GM18499 (cell line): ENCODE results near the gene CA6.
"Not testable (repeated sequence)": the region's sequence is repeated elsewhere in the genome, so short reads cannot be mapped to it uniquely, and the experiment has no call there.

Source experiments
- ATAC-seq: cut with Tn5 transposase; IDR thresholded peaks from one replicate; pipeline ENCODE4 v1.9.1; 2021; ENCODE audit warnings: moderate number of reproducible peaks; ENCODE audit not compliant: insufficient read depth, unreplicated experiment

The CA6 gene

DNA sequence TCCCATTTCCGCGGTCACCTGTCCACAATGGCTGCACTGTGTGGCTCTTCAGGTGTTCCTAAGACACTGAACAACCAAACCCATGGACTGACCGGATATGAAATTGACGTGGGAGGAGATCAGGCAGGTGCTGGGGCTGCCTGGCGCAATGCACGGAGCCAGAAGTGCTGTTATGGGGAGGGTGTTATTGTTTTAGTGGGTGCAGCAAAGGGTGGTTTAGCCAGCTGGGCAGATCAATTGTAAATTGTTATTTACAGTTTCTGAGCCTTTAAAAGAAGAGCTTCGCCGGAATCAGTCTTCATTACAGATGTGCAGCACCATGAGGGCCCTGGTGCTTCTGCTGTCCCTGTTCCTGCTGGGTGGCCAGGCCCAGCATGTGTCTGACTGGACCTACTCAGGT, at the start of gene CA6:
Gene CA6 (plus strand): TSS at position 301 of the 400 bp plus-strand sequence. CDS start 19 bp downstream, at position 320.
- ATAC-seq: no peak

DNA sequence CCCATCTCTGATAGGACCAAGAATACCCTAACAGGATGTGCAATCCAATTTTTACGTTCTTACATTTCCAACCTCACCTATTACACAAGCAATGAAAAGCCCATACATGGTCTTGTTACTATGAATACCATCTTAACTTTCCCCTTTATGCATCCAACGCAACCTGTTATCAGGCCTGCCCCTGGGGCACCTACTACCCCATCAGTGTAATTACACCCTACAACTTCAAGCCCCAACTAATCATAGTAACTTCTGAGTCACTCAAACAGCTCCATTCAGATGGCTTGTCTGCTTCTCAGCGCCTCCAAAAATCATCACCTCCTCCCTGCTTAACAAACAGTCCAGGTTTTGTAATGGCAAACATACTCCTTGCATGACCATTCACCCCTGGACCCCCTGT, 48.9 kb upstream of the CA6 start:
- not testable (repeated sequence) for ATAC-seq

GRCh38 chr1:8897505-8897904, 48.2 kb upstream of the CA6 start:
- ATAC-seq: not testable (repeated sequence)

GRCh38 chr1:8898418-8898817, 47.2 kb upstream of the CA6 start:
- ATAC-seq: not testable (repeated sequence)

DNA sequence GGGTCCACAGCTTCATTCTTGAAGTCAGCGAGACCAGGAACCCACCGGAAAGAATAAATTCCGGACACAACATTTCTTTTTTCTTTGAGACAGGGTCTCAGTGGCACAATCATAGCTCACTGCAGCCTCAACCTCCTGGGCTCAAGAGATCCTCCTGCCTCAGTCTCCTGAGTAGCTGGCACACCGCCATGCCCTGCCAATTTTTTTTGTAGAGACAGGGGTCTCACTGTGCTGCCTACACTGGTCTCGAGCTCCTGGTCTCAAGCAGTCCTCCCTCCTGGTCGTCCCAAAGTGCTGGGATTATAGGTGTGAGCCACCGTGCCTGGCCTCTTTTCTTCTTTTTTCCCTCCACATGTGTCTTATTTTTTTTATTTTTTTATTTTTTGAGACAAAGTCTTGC, 46.6 kb upstream of the CA6 start:
- ATAC-seq: no peak

DNA sequence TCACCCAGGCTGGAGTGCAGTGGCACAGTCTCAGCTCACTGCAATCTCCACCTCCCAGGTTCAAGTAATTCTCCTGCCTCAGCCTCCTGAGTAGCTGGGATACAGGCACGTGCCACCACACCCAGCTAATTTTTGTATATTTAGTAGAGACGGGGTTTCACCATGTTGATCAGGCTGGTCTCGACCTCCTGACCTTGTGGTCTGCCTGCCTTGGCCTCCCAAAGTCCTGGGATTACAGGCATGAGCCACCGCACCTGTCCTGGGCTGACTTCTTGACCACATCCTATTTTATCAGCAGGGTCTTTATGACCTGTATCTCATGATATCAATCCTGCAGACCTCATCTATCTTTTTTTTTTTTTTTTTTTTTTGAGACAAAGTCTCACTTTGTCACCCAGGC, 45.0 kb upstream of the CA6 start:
- ATAC-seq: not testable (repeated sequence)

DNA sequence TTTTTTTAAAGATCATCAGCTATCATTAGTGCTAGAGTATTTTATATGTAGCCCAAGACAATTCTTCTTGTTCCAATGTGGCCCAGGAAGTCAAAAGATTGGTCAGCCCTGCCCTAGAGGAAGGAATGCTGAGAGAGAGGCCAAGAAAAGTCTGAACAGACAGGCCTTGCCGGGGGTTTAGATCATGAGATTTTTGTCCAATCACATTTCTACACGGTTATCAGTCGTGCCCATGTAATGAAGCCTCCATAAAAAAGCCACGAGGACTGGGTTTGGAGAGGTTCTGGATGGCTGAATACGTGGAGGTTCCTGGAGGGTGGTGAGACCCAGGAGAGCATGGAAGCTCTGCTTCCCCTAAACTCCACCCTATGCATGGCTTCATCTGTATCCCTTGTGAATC, 42.9 kb upstream of the CA6 start:
- ATAC-seq: no peak

DNA sequence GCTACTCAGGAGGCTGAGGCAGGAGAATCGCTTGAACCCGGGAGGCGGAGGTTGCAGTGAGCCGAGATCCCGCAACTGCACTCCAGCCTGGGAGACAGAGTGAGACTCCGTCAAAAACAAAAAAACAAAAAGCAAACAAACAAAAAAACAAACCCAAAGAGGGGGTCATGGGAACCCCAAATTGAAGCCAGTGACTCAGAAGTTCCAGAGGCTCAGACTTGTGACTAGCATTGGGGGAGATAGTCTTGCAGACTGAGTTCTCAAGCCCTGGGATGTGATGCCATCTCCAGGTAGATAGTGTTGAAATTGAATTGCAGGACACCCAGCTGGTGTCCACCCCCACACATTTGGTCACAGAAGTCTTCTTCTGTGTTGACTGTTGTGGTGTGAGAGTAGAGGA, 42.3 kb upstream of the CA6 start:
- ATAC-seq: no peak

GRCh38 chr1:8903908-8904650, 41.6 kb upstream of the CA6 start:
- no peak for ATAC-seq

DNA sequence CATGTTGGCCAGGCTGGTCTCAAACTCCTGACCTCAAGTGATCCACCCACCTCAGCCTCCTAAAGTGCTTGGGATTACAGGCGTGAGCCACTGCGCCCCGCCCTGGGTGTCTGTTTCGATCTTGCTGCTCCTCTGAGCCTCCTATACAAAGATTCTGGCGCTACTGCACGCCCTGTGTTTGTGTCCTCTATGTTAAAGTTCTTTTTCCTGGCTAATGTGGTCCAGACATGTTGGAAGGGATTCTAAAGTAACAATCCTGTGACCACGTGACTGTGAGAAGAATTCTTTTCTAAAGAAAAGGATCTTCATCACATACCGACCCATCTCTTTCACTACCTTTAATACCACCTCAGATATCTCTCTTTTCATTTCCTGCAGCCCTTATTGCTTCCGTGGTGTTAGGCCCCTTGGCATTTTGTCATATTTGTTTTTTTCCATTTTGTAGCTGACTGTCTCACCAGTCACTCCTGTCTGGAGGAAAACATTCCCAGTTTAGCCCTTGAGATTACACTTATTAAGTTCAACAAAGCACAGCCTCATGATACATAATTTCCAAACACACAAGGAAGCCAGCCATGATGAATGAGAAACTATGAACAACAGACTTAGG, 40.0 kb upstream of the CA6 start:
- no peak for ATAC-seq

- no peak for ATAC-seq
These were observed 37.1 kb upstream of the CA6 start for GRCh38 chr1:8908388-8909151.

- ATAC-seq: no peak
These were observed 35.3 kb upstream of the CA6 start for GRCh38 chr1:8910331-8910730.

- no peak for ATAC-seq
These were observed 34.8 kb upstream of the CA6 start for GRCh38 chr1:8910914-8911313.

DNA sequence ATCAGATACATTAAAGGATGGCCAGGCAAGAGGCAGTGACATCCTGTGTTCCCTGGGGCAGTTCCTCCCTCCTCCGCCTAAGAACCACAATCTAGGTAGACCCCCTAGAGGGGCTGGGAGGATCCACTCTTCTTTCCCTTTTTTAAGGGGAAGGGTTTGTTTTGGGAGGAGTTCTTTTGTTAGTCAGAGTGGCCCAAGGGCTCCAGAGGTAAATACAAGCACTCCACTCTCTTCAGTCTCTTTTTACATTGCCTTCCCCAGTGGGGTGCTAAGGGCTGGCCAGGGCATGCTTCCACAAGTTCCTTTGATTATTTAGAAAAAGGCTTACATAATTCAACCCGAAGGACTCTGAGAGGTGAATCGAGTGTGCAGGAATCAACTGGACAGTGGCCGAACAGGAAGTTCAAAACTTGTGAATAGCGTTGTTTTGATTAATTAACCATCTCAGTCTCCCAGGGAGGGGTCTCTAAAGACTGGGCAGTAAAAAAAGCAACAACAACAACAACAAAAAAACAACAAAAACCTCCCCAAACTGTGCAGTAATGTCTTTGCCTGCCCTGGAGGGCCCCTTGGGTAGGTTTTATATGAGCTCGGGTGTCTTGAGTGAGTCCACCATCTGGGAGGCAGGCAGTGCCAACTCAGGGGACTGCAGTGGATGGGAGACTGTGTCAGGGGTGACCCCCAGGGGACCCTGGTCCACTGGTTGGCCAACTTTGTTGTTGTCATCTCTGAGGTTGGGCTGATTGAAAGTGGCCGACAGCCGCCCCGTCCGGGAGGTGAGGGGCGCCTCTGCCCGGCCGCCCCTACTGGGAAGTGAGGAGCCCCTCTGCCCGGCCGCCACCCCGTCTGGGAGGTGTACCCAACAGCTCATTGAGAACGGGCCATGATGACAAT, 34.0 kb upstream of the CA6 start:
- ATAC-seq: no peak

- ATAC-seq: no peak
These were observed 32.2 kb upstream of the CA6 start for GRCh38 chr1:8913457-8913856.

GRCh38 chr1:8914466-8914865, 31.2 kb upstream of the CA6 start:
- ATAC-seq: no peak

DNA sequence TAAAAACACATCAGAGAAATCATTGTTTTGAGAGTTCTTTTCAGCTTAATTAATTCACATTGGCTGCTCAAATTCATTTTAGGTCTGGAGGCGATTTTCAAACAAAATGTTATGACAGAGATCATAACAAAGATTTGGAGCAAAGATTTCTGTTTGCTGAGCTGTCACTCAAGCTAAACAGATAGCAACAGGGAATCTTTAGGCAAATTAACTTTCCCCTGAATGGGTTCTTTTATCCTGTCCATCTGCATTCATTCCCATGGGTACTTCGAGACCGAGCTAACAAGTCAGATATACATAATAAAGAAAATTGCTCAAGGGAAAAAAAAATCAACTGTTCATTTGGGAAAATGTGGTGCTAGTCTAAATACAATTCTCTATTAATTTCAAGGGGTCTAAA, 30.2 kb upstream of the CA6 start:
- no peak for ATAC-seq

DNA sequence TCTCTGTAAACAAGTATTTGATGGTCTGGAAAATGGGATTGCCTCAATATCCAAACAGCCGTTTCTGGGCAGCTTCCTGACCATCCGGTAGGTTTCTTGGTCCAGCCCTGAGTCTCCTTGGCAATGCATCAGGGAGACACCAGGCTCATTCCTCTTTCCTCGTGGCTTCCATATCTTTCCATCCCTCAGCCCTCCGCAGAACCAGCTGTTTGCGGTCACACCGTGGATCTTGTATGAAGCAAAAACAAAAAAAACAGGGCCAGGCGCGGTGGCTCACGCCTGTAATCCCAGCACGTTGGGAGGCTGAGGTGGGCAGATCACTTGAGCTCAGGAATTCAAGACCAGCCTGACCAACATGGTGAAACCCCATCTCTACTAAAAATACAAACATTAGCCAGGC, 28.1 kb upstream of the CA6 start:
- ATAC-seq: not testable (repeated sequence)

- no peak for ATAC-seq
These were observed 22.7 kb upstream of the CA6 start for GRCh38 chr1:8922962-8923361.

- no peak for ATAC-seq
These were observed 20.3 kb upstream of the CA6 start for GRCh38 chr1:8925406-8925805.
